Adrenal gland (tissue), 5 donors: ENCODE measurements around the gene RAD51B.

Experiments used
- CTCF ChIP-seq, 6 experiments: fragments of 450-650 bp in 4 of 6; fragments of 200-600 bp in 2 of 6; sonication (generic) in 1 of 6; IDR thresholded peaks; 1 replicate in 5 of 6; 2 replicates in 1 of 6; pipeline versions ENCODE4 v1.5.1 to v1.8.0; 2016 to 2021; ENCODE audit warnings: antibody characterized with exemption in 6 of 6, mild to moderate bottlenecking in 2 of 6, moderate library complexity in 1 of 6
- POLR2A ChIP-seq, 2 donors: fragments of 450-650 bp; IDR thresholded peaks; one replicate each; pipeline ENCODE4 v1.6.1; 2017; ENCODE audit warnings: antibody characterized with exemption in 2 of 2, mild to moderate bottlenecking in 2 of 2, moderate library complexity in 1 of 2
- donor health status: DM: no; HTN: no; CAD: no.

DNA sequence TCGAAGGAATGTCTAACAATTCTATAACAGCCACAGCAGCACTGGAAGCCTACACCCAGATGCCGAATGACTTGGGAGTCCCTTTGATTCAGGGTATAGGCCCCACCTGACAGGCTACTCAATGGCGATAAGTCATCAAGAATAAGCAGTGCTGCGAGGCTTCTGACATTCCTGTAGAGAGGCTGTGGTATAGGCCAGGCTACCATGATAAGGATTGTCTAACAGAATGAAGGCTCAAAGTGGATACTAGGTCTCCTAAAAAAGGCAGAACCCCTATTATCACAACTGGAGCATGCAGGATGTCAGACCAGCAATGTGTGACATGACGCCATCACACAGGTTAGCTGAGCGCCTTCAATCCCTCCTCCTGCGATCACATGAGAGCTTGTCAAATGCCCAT is 920.1 kb downstream of the RAD51B start:
- TF ChIP-seq CTCF (IDR thresholded peaks at IDR 0.05) (no peak), POLR2A (IDR thresholded peaks at IDR 0.05) (no peak)
